K562 (cell line): ENCODE results near the gene COASY. TPM values are rescaled to one million over a fixed set of nuclear protein-coding genes. Genes with fewer than 3 reads are reported as not detected.
A peak's percentile ranks its signal among the peaks of the same experiment; 100 is the strongest.

Source experiments
- ETV1 ChIP-seq: fragments of 450-650 bp; conservative IDR thresholded peaks from 2 replicates; pipeline ENCODE4 v1.6.1; 2016; ENCODE audit warnings: missing genetic modification characterization, control low read depth, low read depth, missing compliant biosample characterization
- HBP1 ChIP-seq: fragments of 450-650 bp; formaldehyde crosslinking; IDR thresholded peaks from 2 replicates; pipeline ENCODE4 v1.4.0; 2022; ENCODE audit warnings: missing genetic modification characterization
- MCM3 ChIP-seq: fragments of 450-650 bp; IDR thresholded peaks from 2 replicates; pipeline ENCODE4 v1.6.1; 2016
- NR2C1 ChIP-seq, 2 experiments: fragments of 450-650 bp; IDR thresholded peaks; 2 replicates each; pipeline ENCODE4 v1.6.1; 2017; ENCODE audit warnings: mild to moderate bottlenecking in 2 of 2, antibody characterized with exemption in 1 of 2, inconsistent platforms in 1 of 2, missing compliant biosample characterization in 1 of 2, missing genetic modification characterization in 1 of 2
- POLR2G ChIP-seq: fragments of 200-400 bp; formaldehyde crosslinking; IDR thresholded peaks from 2 replicates; pipeline ENCODE4 v1.6.1; 2017; ENCODE audit warnings: low read depth, mild to moderate bottlenecking, antibody characterized with exemption, low read length, moderate library complexity
- POLR2H ChIP-seq: IDR thresholded peaks from 2 replicates; pipeline ENCODE4 v1.6.1; 2016; ENCODE audit warnings: missing genetic modification characterization, low read depth, mild to moderate bottlenecking, control low read depth, missing compliant biosample characterization, moderate library complexity
- POLR3G ChIP-seq: IDR thresholded peaks from 2 replicates; pipeline ENCODE4 v1.6.1; 2011; ENCODE audit not compliant: insufficient read length, insufficient replicate concordance; ENCODE audit errors: extremely low read depth
- SMARCA4 ChIP-seq: fragments of 450-650 bp; IDR thresholded peaks from 2 replicates; pipeline ENCODE4 v1.6.1; 2016
- SRF ChIP-seq, 2 experiments: fragments of 250-450, 450-650 bp in 1 of 2; sonication (Bioruptor Pico) in 1 of 2; sonication (generic) in 1 of 2; formaldehyde crosslinking; IDR thresholded peaks; 2 replicates each; pipeline versions ENCODE4 v1.5.0 to v1.5.1; 2020 to 2022; ENCODE audit warnings: mild to moderate bottlenecking in 1 of 2, missing genetic modification reagents in 1 of 2
- THRAP3 ChIP-seq: fragments of 450-650 bp; IDR thresholded peaks from 2 replicates; pipeline ENCODE4 v1.6.1; 2016; ENCODE audit warnings: mild to moderate bottlenecking, inconsistent platforms, borderline replicate concordance
- ZNF184 ChIP-seq: sonication (generic); formaldehyde crosslinking; IDR thresholded peaks from 2 replicates; pipeline ENCODE4 v1.5.0; 2020; ENCODE audit warnings: missing genetic modification reagents
- ZNF24 ChIP-seq: fragments of 450-650 bp; IDR thresholded peaks from 2 replicates; pipeline ENCODE4 v1.6.1; 2016
- polyA plus RNA-seq, 8 experiments: library from polyadenylated mRNA; depleted of rRNA in 4 of 8; stranded (reverse) in 5 of 8; unstranded in 3 of 8; fragments of >200 nt; fragmentation: Nextera tagmentation in 2 of 8; fragmentation: Illumina TruSeq in 1 of 8; extraction: Ambion mirVana in 2 of 8; extraction: Trizol in 1 of 8; gene quantifications; 2 replicates each; pipeline versions ENCODE4 v1.2.1 to v1.2.3, GENCODE V29; 2011 to 2014; ENCODE audit warnings: inconsistent platforms in 1 of 8, missing spikeins in 1 of 8
- total RNA-seq, 7 experiments: library from RNA; depleted of rRNA in 6 of 7; stranded (reverse); fragments of >200 nt in 6 of 7; fragmentation: Illumina TruSeq in 2 of 7; extraction: Trizol in 2 of 7; gene quantifications; 2 replicates each; pipeline versions ENCODE4 v1.2.1 to v1.2.3, GENCODE V29; 2011 to 2021; ENCODE audit warnings: low replicate concordance in 1 of 7
- TF ChIP-seq, protein P1 (sequence below): fragments of 450-650 bp; formaldehyde crosslinking; IDR thresholded peaks from 2 replicates; pipeline ENCODE4 v1.4.0; 2020; ENCODE audit warnings: mild to moderate bottlenecking, moderate library complexity
- TF ChIP-seq, protein P2 (sequence below): sonication (generic); formaldehyde crosslinking; IDR thresholded peaks from 2 replicates; pipeline ENCODE4 v1.5.0; 2020; ENCODE audit warnings: missing genetic modification reagents
- TF ChIP-seq, protein P3 (sequence below): fragments of 250-450 bp; sonication (Bioruptor Pico); IDR thresholded peaks from 2 replicates; pipeline ENCODE4 v1.4.0; 2020

Gene COASY
- total and polyA plus RNA-seq, 9 of the 15 experiments (the other 6 are each of a cell fraction or from before 2014, with no cell fraction given): 25.4 to 175 (median 62.3) TPM

DNA sequence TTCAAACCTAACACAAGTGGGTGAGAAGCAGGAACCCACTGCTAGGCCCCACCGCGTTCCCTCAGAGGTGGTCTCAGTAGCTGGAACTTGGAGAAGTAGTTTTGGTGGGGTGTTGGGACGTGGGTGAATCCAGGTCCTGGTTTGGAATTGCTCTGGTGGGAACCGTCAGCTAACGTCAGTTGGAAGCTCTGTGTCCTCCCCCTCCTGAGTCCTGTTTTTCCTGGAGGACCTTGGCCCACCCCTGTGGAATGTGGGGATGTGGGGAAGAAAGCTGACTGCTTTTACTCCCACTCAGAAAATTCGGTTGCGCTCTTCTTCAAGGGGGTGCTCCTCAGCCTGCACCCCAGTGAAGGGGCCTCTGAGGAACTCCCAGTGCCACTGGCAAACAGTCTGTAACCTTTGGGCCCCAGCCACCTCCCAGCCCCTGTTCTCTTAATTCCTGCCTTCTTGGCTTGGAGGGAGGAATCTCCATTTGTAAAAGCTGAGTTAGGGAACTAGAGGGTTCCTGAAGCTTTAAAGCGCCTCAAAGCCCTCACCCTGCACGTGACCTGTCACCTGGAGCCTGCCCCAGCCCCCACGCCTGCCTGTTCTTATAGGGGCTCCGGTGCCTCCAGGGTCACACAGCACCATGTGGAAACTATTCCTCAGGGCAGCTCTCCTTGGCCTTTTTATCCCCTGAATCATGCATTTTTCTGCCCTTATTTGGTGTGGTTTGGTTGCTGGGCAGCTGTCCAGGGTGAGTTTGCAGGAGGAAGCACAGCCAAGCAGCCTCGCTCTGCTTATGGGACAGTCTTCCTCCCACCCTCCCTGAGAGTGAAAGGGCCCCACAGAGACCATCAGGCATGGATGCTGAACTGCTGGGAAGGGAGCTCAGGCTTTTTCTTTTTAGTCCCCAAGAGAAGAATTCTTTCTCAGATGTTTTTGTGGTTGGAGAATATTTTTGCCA lies 42.1 kb upstream of the COASY start (continued):
- TF ChIP-seq, protein P1, sequence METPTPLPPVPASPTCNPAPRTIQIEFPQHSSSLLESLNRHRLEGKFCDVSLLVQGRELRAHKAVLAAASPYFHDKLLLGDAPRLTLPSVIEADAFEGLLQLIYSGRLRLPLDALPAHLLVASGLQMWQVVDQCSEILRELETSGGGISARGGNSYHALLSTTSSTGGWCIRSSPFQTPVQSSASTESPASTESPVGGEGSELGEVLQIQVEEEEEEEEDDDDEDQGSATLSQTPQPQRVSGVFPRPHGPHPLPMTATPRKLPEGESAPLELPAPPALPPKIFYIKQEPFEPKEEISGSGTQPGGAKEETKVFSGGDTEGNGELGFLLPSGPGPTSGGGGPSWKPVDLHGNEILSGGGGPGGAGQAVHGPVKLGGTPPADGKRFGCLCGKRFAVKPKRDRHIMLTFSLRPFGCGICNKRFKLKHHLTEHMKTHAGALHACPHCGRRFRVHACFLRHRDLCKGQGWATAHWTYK (CRISPR knock-in tag): no peak
- TF ChIP-seq THRAP3 (no peak), MCM3 (no peak), POLR2G (0 out of 2 replicates have a peak, but pooled peaks have one; percentile 31), NR2C1 (IDR thresholded peaks at IDR 0.05) (no peak), NR2C1 (tag; IDR thresholded peaks at IDR 0.05) (0 out of 2 replicates have a peak, but pooled peaks have one; percentile 22), ETV1 (tag) (no peak), SMARCA4 (no peak), POLR3G (no peak), POLR2H (tag) (peak; percentile 23; the same call in 1 of the 2 replicates), ZNF184 (CRISPR knock-in tag) (no peak), HBP1 (CRISPR knock-in tag) (no peak), SRF (CRISPR knock-in tag; IDR thresholded peaks at IDR 0.05) (peak; percentile 77 to 97), ZNF24 (no peak)
- TF ChIP-seq, protein P2, sequence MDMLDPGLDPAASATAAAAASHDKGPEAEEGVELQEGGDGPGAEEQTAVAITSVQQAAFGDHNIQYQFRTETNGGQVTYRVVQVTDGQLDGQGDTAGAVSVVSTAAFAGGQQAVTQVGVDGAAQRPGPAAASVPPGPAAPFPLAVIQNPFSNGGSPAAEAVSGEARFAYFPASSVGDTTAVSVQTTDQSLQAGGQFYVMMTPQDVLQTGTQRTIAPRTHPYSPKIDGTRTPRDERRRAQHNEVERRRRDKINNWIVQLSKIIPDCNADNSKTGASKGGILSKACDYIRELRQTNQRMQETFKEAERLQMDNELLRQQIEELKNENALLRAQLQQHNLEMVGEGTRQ (CRISPR knock-in tag): peak; percentile 63
- TF ChIP-seq, protein P3, sequence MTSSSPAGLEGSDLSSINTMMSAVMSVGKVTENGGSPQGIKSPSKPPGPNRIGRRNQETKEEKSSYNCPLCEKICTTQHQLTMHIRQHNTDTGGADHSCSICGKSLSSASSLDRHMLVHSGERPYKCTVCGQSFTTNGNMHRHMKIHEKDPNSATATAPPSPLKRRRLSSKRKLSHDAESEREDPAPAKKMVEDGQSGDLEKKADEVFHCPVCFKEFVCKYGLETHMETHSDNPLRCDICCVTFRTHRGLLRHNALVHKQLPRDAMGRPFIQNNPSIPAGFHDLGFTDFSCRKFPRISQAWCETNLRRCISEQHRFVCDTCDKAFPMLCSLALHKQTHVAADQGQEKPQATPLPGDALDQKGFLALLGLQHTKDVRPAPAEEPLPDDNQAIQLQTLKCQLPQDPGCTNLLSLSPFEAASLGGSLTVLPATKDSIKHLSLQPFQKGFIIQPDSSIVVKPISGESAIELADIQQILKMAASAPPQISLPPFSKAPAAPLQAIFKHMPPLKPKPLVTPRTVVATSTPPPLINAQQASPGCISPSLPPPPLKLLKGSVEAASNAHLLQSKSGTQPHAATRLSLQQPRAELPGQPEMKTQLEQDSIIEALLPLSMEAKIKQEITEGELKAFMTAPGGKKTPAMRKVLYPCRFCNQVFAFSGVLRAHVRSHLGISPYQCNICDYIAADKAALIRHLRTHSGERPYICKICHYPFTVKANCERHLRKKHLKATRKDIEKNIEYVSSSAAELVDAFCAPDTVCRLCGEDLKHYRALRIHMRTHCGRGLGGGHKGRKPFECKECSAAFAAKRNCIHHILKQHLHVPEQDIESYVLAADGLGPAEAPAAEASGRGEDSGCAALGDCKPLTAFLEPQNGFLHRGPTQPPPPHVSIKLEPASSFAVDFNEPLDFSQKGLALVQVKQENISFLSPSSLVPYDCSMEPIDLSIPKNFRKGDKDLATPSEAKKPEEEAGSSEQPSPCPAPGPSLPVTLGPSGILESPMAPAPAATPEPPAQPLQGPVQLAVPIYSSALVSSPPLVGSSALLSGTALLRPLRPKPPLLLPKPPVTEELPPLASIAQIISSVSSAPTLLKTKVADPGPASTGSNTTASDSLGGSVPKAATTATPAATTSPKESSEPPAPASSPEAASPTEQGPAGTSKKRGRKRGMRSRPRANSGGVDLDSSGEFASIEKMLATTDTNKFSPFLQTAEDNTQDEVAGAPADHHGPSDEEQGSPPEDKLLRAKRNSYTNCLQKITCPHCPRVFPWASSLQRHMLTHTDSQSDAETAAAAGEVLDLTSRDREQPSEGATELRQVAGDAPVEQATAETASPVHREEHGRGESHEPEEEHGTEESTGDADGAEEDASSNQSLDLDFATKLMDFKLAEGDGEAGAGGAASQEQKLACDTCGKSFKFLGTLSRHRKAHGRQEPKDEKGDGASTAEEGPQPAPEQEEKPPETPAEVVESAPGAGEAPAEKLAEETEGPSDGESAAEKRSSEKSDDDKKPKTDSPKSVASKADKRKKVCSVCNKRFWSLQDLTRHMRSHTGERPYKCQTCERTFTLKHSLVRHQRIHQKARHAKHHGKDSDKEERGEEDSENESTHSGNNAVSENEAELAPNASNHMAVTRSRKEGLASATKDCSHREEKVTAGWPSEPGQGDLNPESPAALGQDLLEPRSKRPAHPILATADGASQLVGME (CRISPR knock-in tag): no peak
